ENCODE measurements around the gene GPR18. TPM values are rescaled to one million over a fixed set of nuclear protein-coding genes. Genes with fewer than 3 reads are reported as not detected.

GPR18 gene
- total RNA-seq, 1 experiment from 2014 or later, result not detected

- Histone ChIP-seq H3K4me3 (ENCODE audit: low read depth, low read length) (no peak overlapping the region), H3K36me3 (ENCODE audit: control insufficient read depth, insufficient read depth, low read length) (no peaks in the 10 kb centered on the region), H3K27me3 (replicated peaks; ENCODE audit: control insufficient read depth, insufficient read depth, low read length) (no peaks in the 10 kb centered on the region), H3K4me1 (no peaks in the 10 kb centered on the region), H3K9me3 (no peaks in the 10 kb centered on the region)
- H3K4me3 Mint-ChIP-seq (ENCODE audit: unreplicated experiment), result no peak overlapping the region
- CTCF ChIA-PET, result interaction anchor here (1.4 kb wide), 1 partner anchor 10 kb away, joined by 3 read pairs; no protein-coding TSS in a partner anchor
- intact Hi-C loops (cut with micrococcal nuclease; ENCODE audit: unreplicated experiment), result no loop called here
- H3K9me3 Mint-ChIP-seq (ENCODE audit: unreplicated experiment), result no peaks in the 10 kb centered on the region
- H3K4me1 Mint-ChIP-seq (ENCODE audit: low read depth, unreplicated experiment), result peaks cover 3% of the 10 kb centered on the region
- no peak for TF ChIP-seq CTCF (IDR thresholded peaks at IDR 0.05; ENCODE audit: insufficient read depth in 1 of 2, low read depth in 1 of 2, low read length in 1 of 2, severe bottlenecking in 1 of 2, unreplicated experiment in 1 of 2)
- no peaks in the 10 kb centered on the region for H3K27me3 Mint-ChIP-seq (ENCODE audit: insufficient read depth, unreplicated experiment)
- no peak for DNase-seq
- no TSS peak for BruUV-seq (replicated peaks)
- H3K27ac Mint-ChIP-seq (ENCODE audit: unreplicated experiment), result no peak overlapping the region
- POLR2A ChIA-PET, result no interaction called here
- peaks cover 6% of the 10 kb centered on the region for H3K36me3 Mint-ChIP-seq (ENCODE audit: insufficient read depth, unreplicated experiment)
Observed at GRCh38 chr13:99256283-99256682, 1.9 kb downstream of the GPR18 start.

GRCh38 chr13:99255271-99255670, 2.9 kb downstream of the GPR18 start:
- DNase-seq, result no peak
- Histone ChIP-seq H3K36me3 (ENCODE audit: control insufficient read depth, insufficient read depth, low read length) (no peaks in the 10 kb centered on the region), H3K4me3 (ENCODE audit: low read depth, low read length) (no peak overlapping the region), H3K4me1 (no peaks in the 10 kb centered on the region), H3K27me3 (replicated peaks; ENCODE audit: control insufficient read depth, insufficient read depth, low read length) (no peaks in the 10 kb centered on the region), H3K9me3 (no peaks in the 10 kb centered on the region)
- no peak for TF ChIP-seq CTCF (IDR thresholded peaks at IDR 0.05; ENCODE audit: insufficient read depth in 1 of 2, low read depth in 1 of 2, low read length in 1 of 2, severe bottlenecking in 1 of 2, unreplicated experiment in 1 of 2)
- no TSS peak for BruUV-seq (replicated peaks)
- Mint-ChIP-seq H3K36me3 (ENCODE audit: insufficient read depth, unreplicated experiment) (peaks cover 10% of the 10 kb centered on the region), H3K27ac (ENCODE audit: unreplicated experiment) (no peak overlapping the region), H3K27me3 (ENCODE audit: insufficient read depth, unreplicated experiment) (no peaks in the 10 kb centered on the region), H3K4me1 (ENCODE audit: low read depth, unreplicated experiment) (peaks cover 6% of the 10 kb centered on the region), H3K9me3 (ENCODE audit: unreplicated experiment) (no peaks in the 10 kb centered on the region), H3K4me3 (ENCODE audit: unreplicated experiment) (no peak overlapping the region)
- ChIA-PET CTCF (interaction anchor here (1.4 kb wide), 1 partner anchor 11 kb away, joined by 3 read pairs; no protein-coding TSS in a partner anchor), POLR2A (no interaction called here)
- intact Hi-C loops (cut with micrococcal nuclease; ENCODE audit: unreplicated experiment), result no loop called here

- no peaks in the 10 kb centered on the region for H3K27me3 Mint-ChIP-seq (ENCODE audit: insufficient read depth, unreplicated experiment)
- no peaks in the 10 kb centered on the region for H3K9me3 ChIP-seq
- H3K4me1 Mint-ChIP-seq (ENCODE audit: low read depth, unreplicated experiment), result peaks cover 6% of the 10 kb centered on the region
- no peaks in the 10 kb centered on the region for H3K27me3 ChIP-seq (replicated peaks; ENCODE audit: control insufficient read depth, insufficient read depth, low read length)
- peaks cover 6% of the 10 kb centered on the region for H3K36me3 Mint-ChIP-seq (ENCODE audit: insufficient read depth, unreplicated experiment)
- H3K9me3 Mint-ChIP-seq (ENCODE audit: unreplicated experiment), result no peaks in the 10 kb centered on the region
- ChIA-PET POLR2A (no interaction called here), CTCF (interaction anchor here (1.4 kb wide), 1 partner anchor 11 kb away, joined by 3 read pairs; no protein-coding TSS in a partner anchor)
- no peaks in the 10 kb centered on the region for H3K36me3 ChIP-seq (ENCODE audit: control insufficient read depth, insufficient read depth, low read length)
- BruUV-seq (replicated peaks), result no TSS peak
- no peaks in the 10 kb centered on the region for H3K4me1 ChIP-seq
- no peak overlapping the region for H3K27ac Mint-ChIP-seq (ENCODE audit: unreplicated experiment)
- TF ChIP-seq CTCF (IDR thresholded peaks at IDR 0.05; ENCODE audit: insufficient read depth in 1 of 2, low read depth in 1 of 2, low read length in 1 of 2, severe bottlenecking in 1 of 2, unreplicated experiment in 1 of 2), result no peak
- H3K4me3 ChIP-seq (ENCODE audit: low read depth, low read length), result no peak overlapping the region
- DNase-seq, result no peak
- no peak overlapping the region for H3K4me3 Mint-ChIP-seq (ENCODE audit: unreplicated experiment)
- intact Hi-C loops (cut with micrococcal nuclease; ENCODE audit: unreplicated experiment), result no loop called here
Observed at GRCh38 chr13:99254830-99255229, 3.3 kb downstream of the GPR18 start.
